Fibroblast of pulmonary artery (primary cell): ENCODE data around the gene PAK4.

Experiments used
- DNase-seq: peaks from one replicate; pipeline ENCODE4 v3.0.0-alpha.2; 2010; ENCODE audit warnings: low read depth
- H3K4me3 ChIP-seq: replicated peaks from 2 replicates; pipeline ENCODE4 v1.5.1; 2011; ENCODE audit warnings: low read depth, mild to moderate bottlenecking, control low read depth, low read length, moderate library complexity
- CTCF ChIP-seq: IDR thresholded peaks from 2 replicates; pipeline ENCODE4 v1.5.1; 2011; ENCODE audit warnings: mild to moderate bottlenecking, control low read depth, low read length, inconsistent platforms; ENCODE audit errors: missing control alignments

The PAK4 gene

GRCh38 chr19:39155741-39156140 is 30.2 kb downstream of the PAK4 start:
- no peak for TF ChIP-seq CTCF
- DNase-seq = no peak
- no peak overlapping the region for H3K4me3 ChIP-seq

- no peak for DNase-seq
- H3K4me3 ChIP-seq = no peak overlapping the region
- no peak for TF ChIP-seq CTCF
Measured at GRCh38 chr19:39156326-39157230, 31.0 kb downstream of the PAK4 start.

- H3K4me3 ChIP-seq = no peak overlapping the region
- no peak for DNase-seq
- TF ChIP-seq CTCF = no peak
Measured at GRCh38 chr19:39157275-39157996, 31.9 kb downstream of the PAK4 start.

GRCh38 chr19:39157997-39158389 is 32.4 kb downstream of the PAK4 start:
- TF ChIP-seq CTCF = no peak
- DNase-seq = no peak
- H3K4me3 ChIP-seq = no peak overlapping the region

- H3K4me3 ChIP-seq = no peak overlapping the region
- TF ChIP-seq CTCF = no peak
- no peak for DNase-seq
Measured at GRCh38 chr19:39158646-39159260, 33.2 kb downstream of the PAK4 start.

- no peak overlapping the region for H3K4me3 ChIP-seq
- peak; percentile 65 for DNase-seq
- no peak for TF ChIP-seq CTCF
Measured at GRCh38 chr19:39160523-39160861, 34.9 kb downstream of the PAK4 start.
